ENCODE data around the gene NFIA. TPM values are rescaled to one million over a fixed set of nuclear protein-coding genes. Genes with fewer than 3 reads are reported as not detected.

NFIA gene
- total RNA-seq, 1 experiment from 2014 or later: 12.7 TPM

DNA sequence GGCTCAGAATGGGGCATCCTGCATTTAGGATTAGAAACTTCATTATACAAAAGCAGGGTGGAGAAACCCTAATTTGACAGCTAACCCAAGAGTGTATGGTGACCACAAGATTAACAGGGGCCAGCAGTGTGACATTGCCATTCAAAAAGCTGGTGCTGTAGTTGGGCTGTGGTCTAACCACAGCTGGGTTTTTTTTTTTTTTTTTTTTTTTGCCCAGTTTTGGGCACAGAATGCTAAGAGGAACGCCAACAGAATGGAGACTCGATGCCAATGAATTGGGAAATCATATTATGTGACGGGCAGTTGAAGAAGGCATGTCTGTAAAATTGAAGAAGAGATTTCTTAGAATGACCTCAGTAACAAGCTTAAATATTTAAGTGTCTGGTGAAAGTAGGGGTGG lies 58.4 kb downstream of the NFIA start:
- ATAC-seq (no peak), DNase-seq (no peak)
- Histone ChIP-seq H3K4me1 (ENCODE audit: insufficient read depth, low read length) (peaks cover 58% of the 10 kb centered on the region), H3K27ac (ENCODE audit: low read length) (peak overlapping the region; percentile 82), H3K9ac (ENCODE audit: low read length) (no peak overlapping the region), H3K27me3 (ENCODE audit: low read length) (no peaks in the 10 kb centered on the region), H3F3A (ENCODE audit: low read length, unreplicated experiment) (peaks cover 17% of the 10 kb centered on the region), H3K4me2 (ENCODE audit: low read length) (peak overlapping the region; percentile 62), H3K4me3 (ENCODE audit: low read length) (peak overlapping the region; percentile 2; the same call in 1 of the 2 replicates), H3K9me3 (ENCODE audit: low read length) (no peaks in the 10 kb centered on the region), H4K20me1 (ENCODE audit: low read length) (no peaks in the 10 kb centered on the region), H3K9me2 (replicated peaks; ENCODE audit: low read length) (no peaks in the 10 kb centered on the region), H3K79me2 (ENCODE audit: low read length) (no peaks in the 10 kb centered on the region), H3K36me3 (ENCODE audit: low read depth, low read length) (no peaks in the 10 kb centered on the region), H2AFZ (ENCODE audit: low read length) (no peak overlapping the region)
- TF ChIP-seq, protein P1, sequence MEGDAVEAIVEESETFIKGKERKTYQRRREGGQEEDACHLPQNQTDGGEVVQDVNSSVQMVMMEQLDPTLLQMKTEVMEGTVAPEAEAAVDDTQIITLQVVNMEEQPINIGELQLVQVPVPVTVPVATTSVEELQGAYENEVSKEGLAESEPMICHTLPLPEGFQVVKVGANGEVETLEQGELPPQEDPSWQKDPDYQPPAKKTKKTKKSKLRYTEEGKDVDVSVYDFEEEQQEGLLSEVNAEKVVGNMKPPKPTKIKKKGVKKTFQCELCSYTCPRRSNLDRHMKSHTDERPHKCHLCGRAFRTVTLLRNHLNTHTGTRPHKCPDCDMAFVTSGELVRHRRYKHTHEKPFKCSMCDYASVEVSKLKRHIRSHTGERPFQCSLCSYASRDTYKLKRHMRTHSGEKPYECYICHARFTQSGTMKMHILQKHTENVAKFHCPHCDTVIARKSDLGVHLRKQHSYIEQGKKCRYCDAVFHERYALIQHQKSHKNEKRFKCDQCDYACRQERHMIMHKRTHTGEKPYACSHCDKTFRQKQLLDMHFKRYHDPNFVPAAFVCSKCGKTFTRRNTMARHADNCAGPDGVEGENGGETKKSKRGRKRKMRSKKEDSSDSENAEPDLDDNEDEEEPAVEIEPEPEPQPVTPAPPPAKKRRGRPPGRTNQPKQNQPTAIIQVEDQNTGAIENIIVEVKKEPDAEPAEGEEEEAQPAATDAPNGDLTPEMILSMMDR (conservative IDR thresholded peaks at IDR 0.05; ENCODE audit: low read depth, low read length): no peak
- no peak for TF ChIP-seq EZH2phosphoT487 (IDR thresholded peaks at IDR 0.05; ENCODE audit: borderline replicate concordance, low read length)
- no peak for TF ChIP-seq EZH2 (IDR thresholded peaks at IDR 0.05; ENCODE audit: low read length, unreplicated experiment)
- BruUV-seq (replicated peaks): no TSS peak
- CTCF ChIA-PET: interaction anchor here (0.7 kb wide), 2 partner anchors 90 to 1004 kb away, joined by 3 read pairs; no protein-coding TSS in a partner anchor
- intact Hi-C loops (cut with micrococcal nuclease): no loop called here
- POLR2A ChIA-PET (ENCODE audit: unreplicated experiment): no interaction called here

DNA sequence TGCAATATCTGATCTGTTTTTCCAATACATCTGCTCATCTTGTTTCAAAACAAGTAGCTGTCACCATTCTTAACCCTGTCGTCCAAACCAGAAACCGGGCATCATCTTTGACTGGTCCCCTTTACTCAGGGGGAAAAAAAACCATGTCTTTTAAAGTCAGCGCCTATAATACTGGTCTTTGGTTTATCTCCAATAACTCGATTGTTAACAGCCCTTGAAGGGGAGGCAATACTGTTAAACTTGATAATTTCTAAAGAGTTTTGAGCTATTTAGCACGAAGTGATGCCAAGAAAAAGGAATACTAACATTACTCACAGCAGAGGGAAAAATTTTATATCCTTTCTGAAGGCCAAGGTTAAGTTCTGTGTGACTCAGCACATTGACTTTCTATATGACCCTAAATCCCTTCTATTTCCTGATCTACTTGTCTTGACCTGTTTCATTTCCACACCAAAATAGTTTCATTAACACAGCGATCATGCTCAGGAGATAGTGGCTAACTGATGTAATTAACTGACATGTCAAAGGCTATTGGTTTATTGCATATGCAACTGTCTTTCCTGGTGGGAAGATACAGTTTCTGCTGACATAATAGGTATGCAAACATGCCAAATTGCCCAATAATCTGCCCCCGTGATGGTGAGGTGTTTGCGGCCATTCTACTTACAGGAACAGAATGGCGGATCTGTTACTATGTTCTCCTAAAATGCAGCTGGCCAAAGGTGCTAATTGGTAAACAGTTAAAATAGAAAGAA lies 59.1 kb downstream of the NFIA start:
- H2AFZ ChIP-seq (ENCODE audit: low read length): no peak overlapping the region
- H3K4me3 ChIP-seq (ENCODE audit: low read length): peak overlapping the region; percentile 4; the same call in 1 of the 2 replicates
- no peaks in the 10 kb centered on the region for H3K36me3 ChIP-seq (ENCODE audit: low read depth, low read length)
- peak overlapping the region; percentile 82 for H3K27ac ChIP-seq (ENCODE audit: low read length)
- no peaks in the 10 kb centered on the region for H3K27me3 ChIP-seq (ENCODE audit: low read length)
- TF ChIP-seq, protein P1 (conservative IDR thresholded peaks at IDR 0.05; ENCODE audit: low read depth, low read length): no peak
- TF ChIP-seq EZH2phosphoT487 (IDR thresholded peaks at IDR 0.05; ENCODE audit: borderline replicate concordance, low read length): no peak
- no peaks in the 10 kb centered on the region for H4K20me1 ChIP-seq (ENCODE audit: low read length)
- H3K79me2 ChIP-seq (ENCODE audit: low read length): no peaks in the 10 kb centered on the region
- POLR2A ChIA-PET (ENCODE audit: unreplicated experiment): no interaction called here
- H3K9ac ChIP-seq (ENCODE audit: low read length): no peak overlapping the region
- no peaks in the 10 kb centered on the region for H3K9me3 ChIP-seq (ENCODE audit: low read length)
- CTCF ChIA-PET: interaction anchor here (0.6 to 0.7 kb wide), 2 partner anchors 401 to 1003 kb away, joined by 3 to 4 read pairs; no protein-coding TSS in a partner anchor
- DNase-seq (peak; percentile 68), ATAC-seq (peak; percentile 51)
- peaks cover 58% of the 10 kb centered on the region for H3K4me1 ChIP-seq (ENCODE audit: insufficient read depth, low read length)
- H3F3A ChIP-seq (ENCODE audit: low read length, unreplicated experiment): peaks cover 17% of the 10 kb centered on the region
- H3K4me2 ChIP-seq (ENCODE audit: low read length): peak overlapping the region; percentile 62
- no TSS peak for BruUV-seq (replicated peaks)
- H3K9me2 ChIP-seq (replicated peaks; ENCODE audit: low read length): no peaks in the 10 kb centered on the region
- intact Hi-C loops (cut with micrococcal nuclease): loop anchor here (2.0 kb wide), 1 partner anchor 181 kb away; no protein-coding TSS in a partner anchor

DNA sequence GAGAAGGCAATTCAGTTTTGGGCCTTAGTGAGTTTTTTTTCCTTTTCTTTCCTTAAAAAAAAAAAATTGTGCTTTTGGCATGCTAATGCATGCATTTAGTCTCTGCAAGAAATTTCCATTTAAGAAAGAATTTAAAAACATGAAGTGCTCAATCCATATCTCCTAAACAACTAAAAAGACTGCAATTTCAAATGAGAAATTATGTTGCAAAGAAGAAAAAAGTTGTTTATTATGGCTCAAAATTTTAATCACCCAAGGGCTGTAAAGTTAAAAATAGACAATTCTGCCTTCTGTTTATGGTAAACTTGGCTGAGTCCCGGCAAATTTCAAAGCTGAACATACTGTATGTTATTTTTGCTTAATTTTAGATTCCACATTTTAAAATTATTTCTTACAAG lies 59.7 kb downstream of the NFIA start:
- Histone ChIP-seq H3K9me2 (replicated peaks; ENCODE audit: low read length) (no peaks in the 10 kb centered on the region), H3K4me2 (ENCODE audit: low read length) (peak overlapping the region; percentile 62), H3K27ac (ENCODE audit: low read length) (peak overlapping the region; percentile 82), H3K4me3 (ENCODE audit: low read length) (peak overlapping the region; percentile 4; the same call in 1 of the 2 replicates), H3K79me2 (ENCODE audit: low read length) (no peaks in the 10 kb centered on the region), H2AFZ (ENCODE audit: low read length) (no peak overlapping the region), H3K9ac (ENCODE audit: low read length) (peak overlapping the region; percentile 19; the same call in 1 of the 2 replicates), H3K4me1 (ENCODE audit: insufficient read depth, low read length) (peaks cover 58% of the 10 kb centered on the region), H3K9me3 (ENCODE audit: low read length) (no peaks in the 10 kb centered on the region), H3K27me3 (ENCODE audit: low read length) (no peaks in the 10 kb centered on the region), H3F3A (ENCODE audit: low read length, unreplicated experiment) (peaks cover 17% of the 10 kb centered on the region), H3K36me3 (ENCODE audit: low read depth, low read length) (no peaks in the 10 kb centered on the region), H4K20me1 (ENCODE audit: low read length) (no peaks in the 10 kb centered on the region)
- ChIA-PET POLR2A (ENCODE audit: unreplicated experiment) (no interaction called here), CTCF (no interaction called here)
- no peak for ATAC-seq
- intact Hi-C loops (cut with micrococcal nuclease): loop anchor here (2.0 kb wide), 1 partner anchor 181 kb away; no protein-coding TSS in a partner anchor
- no TSS peak for BruUV-seq (replicated peaks)
- TF ChIP-seq EZH2phosphoT487 (IDR thresholded peaks at IDR 0.05; ENCODE audit: borderline replicate concordance, low read length): no peak
- TF ChIP-seq EZH2 (IDR thresholded peaks at IDR 0.05; ENCODE audit: low read length, unreplicated experiment): no peak
- TF ChIP-seq, protein P1 (conservative IDR thresholded peaks at IDR 0.05; ENCODE audit: low read depth, low read length): no peak
- DNase-seq: no peak

All from PC-3 (cell line).